ENCODE results near the gene PPIL1. TPM values are rescaled to one million over a fixed set of nuclear protein-coding genes. Genes with fewer than 3 reads are reported as not detected.
A peak's percentile ranks its signal among the peaks of the same experiment; 100 is the strongest.

PPIL1 gene
- total and polyA plus RNA-seq, 2 experiments from 2014 or later = 37.0 to 133 TPM

- TF ChIP-seq CTCF (IDR thresholded peaks at IDR 0.05; ENCODE audit: low read depth, low read length) = no peak
- Histone ChIP-seq H3K4me1 (ENCODE audit: low read depth) (peaks cover 69% of the 10 kb centered on the region), H3K27ac (peak overlapping the region; percentile 91), H3K27me3 (no peaks in the 10 kb centered on the region), H3K4me3 (no peak overlapping the region), H3K9me3 (ENCODE audit: low read depth) (no peaks in the 10 kb centered on the region), H3K36me3 (no peaks in the 10 kb centered on the region)
- no peak for DNase-seq (ENCODE audit: low read depth in 1 of 2, low spot score in 1 of 2)
Measured at GRCh38 chr6:36847991-36848390, 26.6 kb downstream of the PPIL1 start.

- H3K27ac ChIP-seq = peak overlapping the region; percentile 91
- TF ChIP-seq CTCF (IDR thresholded peaks at IDR 0.05; ENCODE audit: low read depth, low read length) = no peak
Measured at GRCh38 chr6:36847152-36847551, 27.5 kb downstream of the PPIL1 start.

GRCh38 chr6:36845233-36845632, 29.4 kb downstream of the PPIL1 start:
- H3K9me3 ChIP-seq (ENCODE audit: low read depth) = no peaks in the 10 kb centered on the region
- peaks cover 62% of the 10 kb centered on the region for H3K4me1 ChIP-seq (ENCODE audit: low read depth)
- no peaks in the 10 kb centered on the region for H3K27me3 ChIP-seq
- no peak overlapping the region for H3K4me3 ChIP-seq
- TF ChIP-seq CTCF (IDR thresholded peaks at IDR 0.05; ENCODE audit: low read depth, low read length) = no peak
- no peak overlapping the region for H3K27ac ChIP-seq
- no peak for DNase-seq (ENCODE audit: low read depth in 1 of 2, low spot score in 1 of 2)
- H3K36me3 ChIP-seq = no peaks in the 10 kb centered on the region

More at GRCh38 chr6:36847152-36847551, 27.5 kb downstream of the PPIL1 start:
- Histone ChIP-seq H3K27me3 (no peaks in the 10 kb centered on the region), H3K4me3 (no peak overlapping the region), H3K9me3 (ENCODE audit: low read depth) (no peaks in the 10 kb centered on the region), H3K36me3 (no peaks in the 10 kb centered on the region), H3K4me1 (ENCODE audit: low read depth) (peaks cover 65% of the 10 kb centered on the region)
- DNase-seq (ENCODE audit: low read depth in 1 of 2, low spot score in 1 of 2) = no peak

GRCh38 chr6:36844232-36845170, 30.1 kb downstream of the PPIL1 start:
- Histone ChIP-seq H3K27me3 (no peaks in the 10 kb centered on the region), H3K27ac (peak overlapping the region; percentile 24), H3K4me3 (no peak overlapping the region), H3K9me3 (ENCODE audit: low read depth) (no peaks in the 10 kb centered on the region), H3K36me3 (no peaks in the 10 kb centered on the region), H3K4me1 (ENCODE audit: low read depth) (peaks cover 56% of the 10 kb centered on the region)
- DNase-seq (ENCODE audit: low read depth in 1 of 2, low spot score in 1 of 2) = no peak
- TF ChIP-seq CTCF (IDR thresholded peaks at IDR 0.05; ENCODE audit: low read depth, low read length) = no peak

- H3K9me3 ChIP-seq (ENCODE audit: low read depth) = no peaks in the 10 kb centered on the region
- TF ChIP-seq CTCF (IDR thresholded peaks at IDR 0.05; ENCODE audit: low read depth, low read length) = no peak
- H3K4me3 ChIP-seq = no peak overlapping the region
- peaks cover 50% of the 10 kb centered on the region for H3K4me1 ChIP-seq (ENCODE audit: low read depth)
- no peak overlapping the region for H3K27ac ChIP-seq
- peaks cover 13% of the 10 kb centered on the region for H3K27me3 ChIP-seq
- H3K36me3 ChIP-seq = no peaks in the 10 kb centered on the region
- no peak for DNase-seq (ENCODE audit: low read depth in 1 of 2, low spot score in 1 of 2)
Measured at GRCh38 chr6:36843170-36843569, 31.4 kb downstream of the PPIL1 start.

Data from cardiac muscle cell (in vitro differentiated cells and primary cell).